Stimulated activated naive CD8-positive, alpha-beta T cell treated with anti-CD3 and anti-CD28 coated beads, Interleukin-15, amount 100 ng/mL, for 72 hours (primary cell): Measurements from ENCODE around the gene HYCC1.

ENCODE experiments used
- ATAC-seq: fragments of 150-1000 bp; cut with Tn5 transposase; 2 replicates; pipeline ENCODE4 v1.10.0; 2021; ENCODE audit warnings: mild to moderate bottlenecking, moderate library complexity
- DNase-seq, 2 donors: peaks; one replicate each; pipeline ENCODE4 v3.0.0; 2021 to 2022
- H3K27ac Mint-ChIP-seq, 2 donors: one replicate each; pipeline ENCODE4 v1.8.0; 2022; ENCODE audit warnings: mild to moderate bottlenecking in 2 of 2, mixed read lengths in 2 of 2, moderate library complexity in 2 of 2
- H3K27me3 Mint-ChIP-seq: one replicate; pipeline ENCODE4 v1.8.0; 2022; ENCODE audit warnings: mixed read lengths
- H3K4me1 Mint-ChIP-seq: one replicate; pipeline ENCODE4 v1.8.0; 2022; ENCODE audit warnings: mild to moderate bottlenecking, mixed read lengths
- H3K4me3 Mint-ChIP-seq, 2 donors: one replicate each; pipeline ENCODE4 v1.8.0; 2022; ENCODE audit warnings: mild to moderate bottlenecking in 2 of 2, mixed read lengths in 2 of 2, moderate library complexity in 1 of 2
- H3K9me3 Mint-ChIP-seq, 2 donors: one replicate each; pipeline ENCODE4 v1.8.0; 2022; ENCODE audit warnings: mixed read lengths in 2 of 2

HYCC1 gene

GRCh38 chr7:23022851-23023250 lies 8.9 kb upstream of the HYCC1 start:
- Mint-ChIP-seq H3K27me3 (peaks cover 51% of the 10 kb centered on the region), H3K4me1 (peaks cover 32% of the 10 kb centered on the region), H3K27ac (no peak overlapping the region), H3K9me3 (no peaks in the 10 kb centered on the region), H3K4me3 (no peak overlapping the region)
- ATAC-seq, result no peak
- DNase-seq, result no peak

GRCh38 chr7:23022258-23022769 lies 8.4 kb upstream of the HYCC1 start:
- Mint-ChIP-seq H3K4me1 (peaks cover 33% of the 10 kb centered on the region), H3K9me3 (no peaks in the 10 kb centered on the region), H3K27ac (peak overlapping the region in 1 of 2 donors; percentile 3), H3K27me3 (peaks cover 51% of the 10 kb centered on the region), H3K4me3 (no peak overlapping the region)
- ATAC-seq (no peak), DNase-seq (no peak)

- Mint-ChIP-seq H3K27ac (peak overlapping the region in 1 of 2 donors; percentile 92), H3K27me3 (peaks cover 44% of the 10 kb centered on the region), H3K9me3 (no peaks in the 10 kb centered on the region), H3K4me3 (peak overlapping the region in 1 of 2 donors; percentile 36), H3K4me1 (peaks cover 40% of the 10 kb centered on the region)
- DNase-seq (no peak), ATAC-seq (no peak)
Observed at GRCh38 chr7:23021596-23021995, 7.7 kb upstream of the HYCC1 start.

GRCh38 chr7:23020742-23021401 lies 6.9 kb upstream of the HYCC1 start:
- DNase-seq (peak; percentile 49 to 57), ATAC-seq (peak; percentile 97)
- Mint-ChIP-seq H3K27ac (peak overlapping the region; percentile 65 to 92), H3K9me3 (peaks cover 0 to 5% of the 10 kb centered on the region in 2 donors), H3K4me3 (peak overlapping the region; percentile 36 to 61), H3K27me3 (peaks cover 37% of the 10 kb centered on the region), H3K4me1 (peaks cover 44% of the 10 kb centered on the region)

- Mint-ChIP-seq H3K4me3 (no peak overlapping the region), H3K27ac (no peak overlapping the region), H3K4me1 (peaks cover 54% of the 10 kb centered on the region), H3K9me3 (peaks cover 0 to 5% of the 10 kb centered on the region in 2 donors), H3K27me3 (peaks cover 22% of the 10 kb centered on the region)
- DNase-seq (no peak), ATAC-seq (no peak)
Observed at GRCh38 chr7:23018750-23019149, 4.8 kb upstream of the HYCC1 start.

- H3K27ac Mint-ChIP-seq, result no peak overlapping the region
- no peak for DNase-seq
Observed at GRCh38 chr7:23017309-23017708, 3.4 kb upstream of the HYCC1 start.

GRCh38 chr7:23016345-23017253 lies 2.7 kb upstream of the HYCC1 start:
- DNase-seq (no peak), ATAC-seq (no peak)
- H3K9me3 Mint-ChIP-seq, result peaks cover 0 to 5% of the 10 kb centered on the region in 2 donors
- H3K4me1 Mint-ChIP-seq, result peaks cover 43% of the 10 kb centered on the region
- no peak overlapping the region for H3K27ac Mint-ChIP-seq
- H3K27me3 Mint-ChIP-seq, result peaks cover 6% of the 10 kb centered on the region
- H3K4me3 Mint-ChIP-seq, result no peak overlapping the region

More at GRCh38 chr7:23017309-23017708, 3.4 kb upstream of the HYCC1 start:
- peaks cover 0 to 5% of the 10 kb centered on the region in 2 donors for H3K9me3 Mint-ChIP-seq
- H3K27me3 Mint-ChIP-seq, result peaks cover 8% of the 10 kb centered on the region
- no peak overlapping the region for H3K4me3 Mint-ChIP-seq
- peaks cover 50% of the 10 kb centered on the region for H3K4me1 Mint-ChIP-seq
- no peak for ATAC-seq

- DNase-seq, result no peak
- H3K4me3 Mint-ChIP-seq, result peak overlapping the region; percentile 30 to 89
- H3K9me3 Mint-ChIP-seq, result peaks cover 0 to 5% of the 10 kb centered on the region in 2 donors
- peak overlapping the region; percentile 3 to 73 for H3K27ac Mint-ChIP-seq
- H3K27me3 Mint-ChIP-seq, result peaks cover 6% of the 10 kb centered on the region
- ATAC-seq, result no peak
- peaks cover 28% of the 10 kb centered on the region for H3K4me1 Mint-ChIP-seq
Observed at GRCh38 chr7:23014681-23015080, 751 bp upstream of the HYCC1 start.

- Mint-ChIP-seq H3K9me3 (peaks cover 0 to 5% of the 10 kb centered on the region in 2 donors), H3K27me3 (no peaks in the 10 kb centered on the region), H3K4me1 (peaks cover 22% of the 10 kb centered on the region), H3K27ac (no peak overlapping the region), H3K4me3 (no peak overlapping the region)
- ATAC-seq, result peak; percentile 0
- peak; percentile 11 to 19 for DNase-seq
Observed at GRCh38 chr7:23012908-23013714, 819 bp downstream of the HYCC1 start.

- DNase-seq (no peak), ATAC-seq (no peak)
- H3K9me3 Mint-ChIP-seq, result peaks cover 0 to 5% of the 10 kb centered on the region in 2 donors
- H3K27ac Mint-ChIP-seq, result no peak overlapping the region
- H3K4me3 Mint-ChIP-seq, result no peak overlapping the region
- H3K27me3 Mint-ChIP-seq, result no peaks in the 10 kb centered on the region
- H3K4me1 Mint-ChIP-seq, result peaks cover 20% of the 10 kb centered on the region
Observed at GRCh38 chr7:23012186-23012585, 1.7 kb downstream of the HYCC1 start.

GRCh38 chr7:23011222-23011924 lies 2.6 kb downstream of the HYCC1 start:
- ATAC-seq, result no peak
- Mint-ChIP-seq H3K27me3 (no peaks in the 10 kb centered on the region), H3K4me1 (peaks cover 12% of the 10 kb centered on the region), H3K4me3 (no peak overlapping the region), H3K9me3 (peaks cover 0 to 5% of the 10 kb centered on the region in 2 donors), H3K27ac (no peak overlapping the region)
- no peak for DNase-seq

GRCh38 chr7:23009303-23009702 lies 4.6 kb downstream of the HYCC1 start:
- H3K9me3 Mint-ChIP-seq, result no peaks in the 10 kb centered on the region

GRCh38 chr7:23004247-23004520 lies 9.7 kb downstream of the HYCC1 start:
- no peaks in the 10 kb centered on the region for H3K9me3 Mint-ChIP-seq
- H3K4me1 Mint-ChIP-seq, result peaks cover 21% of the 10 kb centered on the region
- H3K27me3 Mint-ChIP-seq, result no peaks in the 10 kb centered on the region
- ATAC-seq (no peak), DNase-seq (no peak)
- H3K27ac Mint-ChIP-seq, result no peak overlapping the region
- H3K4me3 Mint-ChIP-seq, result no peak overlapping the region

More at GRCh38 chr7:23009303-23009702, 4.6 kb downstream of the HYCC1 start:
- H3K27ac Mint-ChIP-seq, result no peak overlapping the region
- ATAC-seq (no peak), DNase-seq (no peak)
- H3K4me3 Mint-ChIP-seq, result no peak overlapping the region
- no peaks in the 10 kb centered on the region for H3K27me3 Mint-ChIP-seq
- H3K4me1 Mint-ChIP-seq, result peaks cover 13% of the 10 kb centered on the region

- H3K4me3 Mint-ChIP-seq, result no peak overlapping the region
- ATAC-seq, result no peak
- no peaks in the 10 kb centered on the region for H3K9me3 Mint-ChIP-seq
- H3K27ac Mint-ChIP-seq, result no peak overlapping the region
- H3K27me3 Mint-ChIP-seq, result no peaks in the 10 kb centered on the region
- no peak for DNase-seq
- peaks cover 21% of the 10 kb centered on the region for H3K4me1 Mint-ChIP-seq
Observed at GRCh38 chr7:23003505-23004246, 10.3 kb downstream of the HYCC1 start.
